ENCODE measurements around the gene MOB3A. TPM values are rescaled to one million over a fixed set of nuclear protein-coding genes. Genes with fewer than 3 reads are reported as not detected.
A peak's percentile ranks its signal among the peaks of the same experiment; 100 is the strongest.

MOB3A gene
- total and polyA plus RNA-seq, 9 of the 15 experiments (the other 6 are each of a cell fraction or from before 2014, with no cell fraction given): 1.1 to 24.1 (median 6.0) TPM

- no TSS peak for BruUV-seq (replicated peaks)
- no peak overlapping the region for H3K4me2 ChIP-seq (ENCODE audit: insufficient read depth, low read length)
- no peaks in the 10 kb centered on the region for H3K9me1 ChIP-seq (ENCODE audit: control insufficient read depth, insufficient read depth, low read length)
- WGBS (ENCODE audit: insufficient coverage, low coverage, missing lambda C conversion rate): 96% methylated on average over 17 of the region's 23 CpGs
- TF ChIP-seq POLR2G (IDR thresholded peaks at IDR 0.05; ENCODE audit: low read depth, low read length) (peak; percentile 51; the same call in 1 of the 2 replicates), CREB3 (tag; conservative IDR thresholded peaks at IDR 0.05; ENCODE audit: low read depth) (no peak), PKNOX1 (IDR thresholded peaks at IDR 0.05) (peak; percentile 28; the same call in 1 of the 2 replicates)
- H2AFZ ChIP-seq (ENCODE audit: low read depth, low read length): no peak overlapping the region
- H3K79me2 ChIP-seq (ENCODE audit: control insufficient read depth, insufficient read depth, low read length): peaks cover 36% of the 10 kb centered on the region
- H3K9me3 ChIP-seq (replicated peaks; ENCODE audit: control insufficient read depth, insufficient read depth, low read depth, low read length): no peaks in the 10 kb centered on the region
- POLR2A ChIA-PET: interaction anchor here (0.5 to 1.5 kb wide), 3 partner anchors 12 to 99 kb away, joined by 3 to 6 read pairs (median 4); no protein-coding TSS in a partner anchor
- intact Hi-C loops (cut with micrococcal nuclease): no loop called here
- DNase-seq (ENCODE audit: extremely low read depth in 1 of 4, low spot score in 3 of 4): no peak
- H3K9ac ChIP-seq (ENCODE audit: insufficient read depth in 1 of 2, low read depth in 2 of 2, low read length in 2 of 2): peak overlapping the region in 1 of 2 experiments; percentile 28; a peak in 2 of 4 replicates
- peaks cover 0 to 28% of the 10 kb centered on the region in 2 experiments; a peak in 2 of 5 replicates for H3K4me1 ChIP-seq (replicated peaks in 1 of 2; ENCODE audit: control insufficient read depth in 2 of 2, insufficient read depth in 2 of 2, low read length in 2 of 2)
- no peaks in the 10 kb centered on the region for H3K27me3 ChIP-seq (ENCODE audit: control insufficient read depth in 2 of 2, insufficient read depth in 2 of 2, low read length in 2 of 2)
- in situ Hi-C loops (cut with MboI): no loop called here
- CTCF ChIA-PET (ENCODE audit: low intra/inter-chr PET ratio): no interaction called here
- no peak for FAIRE-seq
- H3K4me3 ChIP-seq: no peak overlapping the region
- H3K36me3 ChIP-seq (ENCODE audit: control insufficient read depth, insufficient read depth, low read length): peaks cover 64% of the 10 kb centered on the region; the same call in 2 of the 3 replicates
- no peak overlapping the region for H3K27ac ChIP-seq (ENCODE audit: extremely low read depth, low read depth, low read length)
- H4K20me1 ChIP-seq (replicated peaks; ENCODE audit: control insufficient read depth, insufficient read depth, low read length): no peaks in the 10 kb centered on the region
- ATAC-seq: no peak
Observed at GRCh38 chr19:2138061-2138728, 42.1 kb upstream of the MOB3A start.

Data from K562 (cell line).